NCI-H146 treated with DMSO at 0.1 percent for 48 hours (cell line): ENCODE results near the gene NT5DC2.
"Not testable (repeated sequence)": the region's sequence is repeated elsewhere in the genome, so short reads cannot be mapped to it uniquely, and the experiment has no call there.

ENCODE experiments used
- DNase-seq: peaks from one replicate; lab custom pipeline; 2025; ENCODE audit not compliant: unreplicated experiment; lab: John Stamatoyannopoulos, UW

The NT5DC2 gene

DNA sequence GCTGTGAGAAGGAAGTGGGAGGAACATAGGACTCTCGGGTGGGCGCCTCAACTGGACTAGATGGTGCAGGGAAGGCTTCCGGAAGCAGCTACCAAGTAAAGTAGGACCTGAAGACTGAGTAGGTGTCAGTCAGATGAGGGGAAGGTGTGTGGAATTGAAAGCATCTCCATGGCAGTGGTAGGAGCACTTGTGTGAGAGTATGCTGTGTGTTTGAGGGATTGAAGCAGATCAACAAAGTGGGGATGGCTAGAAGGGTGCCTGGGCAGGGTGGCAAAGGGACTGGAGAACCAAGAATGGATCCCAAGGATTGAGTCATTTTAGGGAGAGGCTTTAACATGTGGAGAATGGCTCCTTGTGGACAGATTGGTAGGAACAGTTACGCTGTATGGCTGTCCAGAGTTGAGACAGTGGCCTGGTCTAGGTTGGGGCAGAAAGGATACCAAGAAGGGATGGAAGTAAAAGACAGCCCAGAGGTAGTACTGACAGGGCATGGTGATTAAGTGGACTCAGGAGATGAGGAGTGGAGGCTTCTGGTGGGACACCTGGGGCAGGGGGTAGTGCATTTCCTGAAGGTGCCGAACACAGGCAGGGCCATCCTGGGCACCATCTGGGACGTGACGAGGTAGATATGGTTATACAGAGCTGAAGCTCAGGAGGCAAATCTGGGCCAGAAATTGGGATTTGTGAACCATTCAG, 4.2 kb upstream of the NT5DC2 start:
- DNase-seq: no peak

DNA sequence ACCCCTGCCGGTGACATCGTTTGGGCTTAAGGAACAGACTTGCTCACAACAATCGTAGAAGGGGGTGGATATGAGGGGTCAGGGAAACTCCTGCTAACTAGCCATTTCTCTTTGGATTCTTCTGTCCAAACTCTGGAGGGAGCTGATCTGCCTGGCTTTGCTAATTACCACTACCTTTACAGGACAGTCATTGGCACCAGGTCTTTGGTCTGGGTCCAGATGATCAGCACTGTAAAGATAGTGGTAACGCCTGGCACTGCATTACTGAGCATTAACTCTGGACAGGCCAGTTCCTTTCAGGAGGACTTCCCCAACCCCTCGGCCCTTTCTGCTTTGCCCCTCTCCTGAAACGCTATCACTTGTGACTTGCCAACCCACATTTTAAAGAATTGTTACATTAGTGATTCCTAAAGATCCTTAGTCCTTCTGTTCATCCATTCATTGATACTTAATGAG, 3.5 kb upstream of the NT5DC2 start:
- no peak for DNase-seq

DNA sequence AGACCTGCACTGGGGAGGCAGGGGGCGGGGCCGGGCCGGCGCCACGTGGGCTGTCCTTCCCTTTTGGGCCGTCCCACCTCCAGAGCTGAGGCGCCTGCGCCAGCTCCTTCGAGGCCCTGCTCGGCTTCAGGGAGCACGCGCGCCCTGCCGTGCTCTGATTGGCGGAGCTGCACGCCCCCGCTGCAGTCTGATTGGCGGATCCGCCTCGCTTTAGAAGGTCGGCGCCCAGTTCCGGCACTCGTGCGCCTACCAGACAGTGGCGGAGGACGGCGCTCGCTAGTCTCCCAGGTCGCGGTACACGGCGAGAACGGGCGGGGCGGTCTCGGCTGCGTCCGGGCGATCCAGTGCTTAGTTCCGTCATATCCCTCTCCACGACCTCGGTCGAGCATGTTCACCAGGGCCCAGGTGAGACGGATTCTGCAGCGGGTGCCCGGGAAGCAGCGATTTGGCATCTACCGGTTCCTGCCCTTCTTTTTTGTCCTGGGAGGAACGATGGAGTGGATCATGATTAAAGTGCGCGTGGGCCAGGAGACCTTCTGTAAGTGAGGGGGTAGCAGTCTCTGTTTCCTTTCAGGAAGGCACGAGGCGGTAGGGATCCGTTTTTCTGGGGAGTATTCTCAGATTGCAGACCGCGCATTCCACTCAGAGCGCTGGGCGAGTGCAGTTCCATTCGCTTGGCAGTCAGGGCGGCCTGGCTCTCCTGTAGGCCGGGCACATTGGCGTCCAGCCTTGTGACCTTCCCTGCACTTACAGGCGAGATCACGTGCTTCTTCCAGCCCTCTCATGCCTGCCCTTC, 2.9 kb upstream of the NT5DC2 start, which contains the start of gene UQCC5:
TSS of gene UQCC5 (plus strand) at position 237 of the 796 bp plus-strand sequence. CDS start at position 388, 151 bp downstream.
- peak; percentile 82 for DNase-seq

DNA sequence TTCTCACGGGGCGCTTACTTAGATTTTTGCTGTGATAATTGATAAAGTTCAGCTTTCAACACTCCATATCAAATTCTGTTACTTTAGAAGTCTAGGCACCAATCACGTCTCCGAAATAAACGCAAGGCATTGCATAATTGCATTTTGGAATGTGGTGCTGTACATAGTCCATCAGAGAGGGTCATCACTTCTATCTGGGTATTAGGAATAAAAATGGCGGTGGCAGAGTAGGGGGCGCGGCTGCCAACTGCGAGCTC, 2.4 kb upstream of the NT5DC2 start:
- DNase-seq: no peak

DNA sequence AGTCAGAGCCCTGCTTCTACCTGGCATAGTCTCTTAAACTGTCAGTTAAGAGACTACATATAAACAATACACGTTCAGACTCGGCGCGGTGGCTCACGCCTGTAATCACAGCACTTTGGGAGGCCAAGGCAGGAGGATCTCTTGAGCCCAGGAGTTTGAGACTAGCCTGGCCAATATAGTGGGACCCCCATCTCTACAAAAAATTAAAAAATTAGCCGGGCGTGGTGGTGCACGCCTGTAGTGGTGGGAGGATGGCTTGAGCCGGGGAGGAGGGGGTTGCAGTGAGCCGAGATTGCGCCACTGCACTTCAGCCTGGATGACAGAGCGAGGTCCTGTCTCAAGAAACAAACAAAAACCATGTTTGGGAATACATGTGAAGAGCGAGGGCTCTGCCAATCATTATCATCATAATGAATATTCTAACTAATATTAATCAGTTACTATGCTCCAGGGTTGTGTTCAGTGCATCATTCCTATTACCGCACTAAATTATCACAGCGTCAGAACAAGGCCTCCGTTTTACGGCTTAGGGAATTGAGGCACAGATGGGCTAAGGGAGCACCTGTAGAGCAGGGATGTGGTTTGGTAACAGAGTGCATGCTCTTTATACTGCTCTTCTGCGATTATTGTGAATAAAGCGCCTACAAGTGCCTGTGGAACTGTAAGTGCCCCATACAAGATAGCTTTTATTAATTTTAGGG, 1.9 kb upstream of the NT5DC2 start:
- DNase-seq: no peak

DNA sequence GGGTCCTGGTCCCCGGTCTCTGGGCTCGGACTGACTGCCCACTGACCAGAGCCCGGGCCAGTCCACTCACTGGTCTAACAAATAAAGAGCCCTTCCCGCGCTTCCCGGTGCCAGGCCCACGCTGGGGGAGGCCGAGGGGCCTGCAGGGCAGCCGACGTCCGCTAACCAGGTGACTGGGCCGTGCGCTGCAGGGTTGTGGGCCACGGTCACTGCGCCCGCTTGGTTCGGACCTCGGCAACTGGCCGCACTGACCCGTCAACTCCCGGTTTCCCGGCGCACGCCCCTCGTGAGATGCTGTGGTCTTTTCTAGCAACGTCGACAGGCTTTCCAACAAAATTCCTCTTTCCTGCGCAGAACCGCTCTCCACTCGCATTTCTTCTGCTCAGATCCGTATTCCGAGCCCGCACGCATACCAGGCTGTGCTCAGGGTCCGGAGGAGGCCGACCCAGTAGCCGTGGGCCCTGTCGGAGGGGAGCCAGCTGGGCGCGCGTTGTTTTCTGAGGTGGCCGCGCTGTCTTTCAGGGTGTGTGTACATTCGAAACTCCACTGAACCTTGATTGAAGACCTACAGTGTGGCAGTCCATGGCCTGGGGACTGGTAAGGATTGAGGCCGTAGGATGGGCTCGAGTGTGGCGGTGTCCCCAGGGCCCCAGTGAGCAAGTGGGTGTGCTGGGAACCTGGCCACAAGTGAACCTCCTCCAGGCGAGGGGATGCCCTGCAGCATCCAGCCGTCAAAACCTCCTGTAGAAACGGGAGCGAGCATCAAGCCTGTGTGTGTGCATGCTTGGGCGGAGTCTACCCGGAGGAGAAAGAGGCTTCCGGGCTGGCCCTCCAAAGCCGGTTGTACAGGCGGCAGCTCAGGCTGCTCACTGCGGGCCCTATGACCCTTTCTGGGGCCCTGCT, 875 bp upstream of the NT5DC2 start:
- DNase-seq: no peak

DNA sequence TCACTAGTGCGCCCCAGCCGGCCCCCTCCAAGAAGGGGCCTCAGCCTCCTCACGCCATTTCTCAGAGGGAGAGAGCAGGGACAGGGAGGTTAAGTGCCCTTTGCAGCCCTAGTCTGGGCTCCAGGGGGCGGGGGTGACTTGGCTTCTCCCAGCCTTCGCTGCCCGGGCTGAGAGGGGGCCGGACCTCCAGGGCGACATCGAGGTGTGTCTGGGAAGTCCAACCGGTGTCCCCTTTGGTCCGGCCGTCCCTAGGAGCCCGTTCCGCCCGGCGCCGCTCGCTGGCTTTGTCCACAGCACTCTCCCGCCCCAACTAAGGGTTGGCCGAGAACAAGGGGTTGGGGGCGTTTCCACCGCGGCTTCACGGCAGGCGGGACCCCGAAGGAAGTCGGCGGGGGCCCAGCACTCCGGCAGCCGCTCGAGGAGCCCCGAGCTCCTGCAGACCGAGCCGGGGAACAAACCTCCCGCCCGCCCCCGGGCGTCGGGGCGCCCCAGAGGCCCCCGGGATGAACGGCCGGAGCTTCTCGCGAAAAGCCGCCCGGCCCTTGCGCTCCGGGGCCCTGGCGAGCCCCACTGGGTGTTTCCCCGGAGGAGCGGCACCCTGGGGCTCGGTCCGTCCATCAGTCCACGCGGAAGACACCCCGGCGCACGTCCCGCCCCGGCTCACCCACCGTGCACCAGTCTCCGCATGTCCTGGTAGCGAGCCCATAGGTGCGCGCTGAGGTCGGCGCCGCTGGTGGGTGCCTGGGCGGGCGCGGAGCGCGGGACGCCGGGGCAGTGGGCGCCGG, 627 bp downstream of the NT5DC2 start:
- no peak for DNase-seq

DNA sequence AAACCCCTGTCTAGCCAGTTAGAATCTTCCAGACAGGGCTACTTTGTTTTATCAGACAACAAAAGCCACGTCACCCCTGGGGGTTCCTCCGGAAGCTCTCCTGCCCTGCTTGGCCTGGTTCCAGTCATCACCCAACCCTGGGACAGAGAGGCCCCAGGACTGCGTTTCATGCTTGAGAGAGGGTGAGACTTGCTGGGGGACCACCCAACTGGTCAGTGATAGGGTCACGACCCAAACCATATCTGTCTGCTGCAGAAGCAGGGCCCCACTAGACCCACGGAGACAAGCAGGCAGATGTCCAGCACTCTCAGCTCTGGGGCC, 1.2 kb downstream of the NT5DC2 start:
- no peak for DNase-seq

DNA sequence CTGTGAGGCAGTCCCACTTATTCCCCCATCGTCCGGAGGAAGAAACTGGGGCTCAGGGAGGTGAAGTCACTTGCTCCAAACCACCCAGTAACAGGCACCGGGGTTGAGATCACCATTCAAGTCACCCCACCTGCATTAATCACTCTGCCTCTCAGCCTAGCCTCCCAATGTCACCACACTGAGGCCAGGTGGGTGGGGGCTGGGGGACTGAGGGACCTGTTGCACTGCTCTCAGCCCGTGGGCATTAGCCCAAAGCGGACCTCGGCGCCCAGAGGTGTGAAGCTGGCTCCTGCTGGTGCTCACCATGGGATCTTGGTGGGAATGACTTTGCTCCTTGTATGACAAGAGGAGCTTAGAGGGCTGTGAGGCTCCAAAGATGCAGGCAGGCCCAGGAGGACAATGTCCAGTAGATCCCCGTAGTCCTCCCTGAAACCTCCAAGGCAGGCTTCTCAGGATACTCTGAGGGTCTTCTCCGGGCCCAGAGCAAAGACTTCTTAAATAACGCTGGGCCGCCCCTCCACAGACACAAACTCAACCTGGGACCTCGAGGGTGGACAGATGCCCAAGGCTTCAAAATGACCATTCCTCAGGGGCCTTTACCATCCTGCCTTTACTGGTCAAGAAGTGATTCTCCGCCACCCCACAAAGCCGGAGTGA, 1.7 kb downstream of the NT5DC2 start:
- no peak for DNase-seq

DNA sequence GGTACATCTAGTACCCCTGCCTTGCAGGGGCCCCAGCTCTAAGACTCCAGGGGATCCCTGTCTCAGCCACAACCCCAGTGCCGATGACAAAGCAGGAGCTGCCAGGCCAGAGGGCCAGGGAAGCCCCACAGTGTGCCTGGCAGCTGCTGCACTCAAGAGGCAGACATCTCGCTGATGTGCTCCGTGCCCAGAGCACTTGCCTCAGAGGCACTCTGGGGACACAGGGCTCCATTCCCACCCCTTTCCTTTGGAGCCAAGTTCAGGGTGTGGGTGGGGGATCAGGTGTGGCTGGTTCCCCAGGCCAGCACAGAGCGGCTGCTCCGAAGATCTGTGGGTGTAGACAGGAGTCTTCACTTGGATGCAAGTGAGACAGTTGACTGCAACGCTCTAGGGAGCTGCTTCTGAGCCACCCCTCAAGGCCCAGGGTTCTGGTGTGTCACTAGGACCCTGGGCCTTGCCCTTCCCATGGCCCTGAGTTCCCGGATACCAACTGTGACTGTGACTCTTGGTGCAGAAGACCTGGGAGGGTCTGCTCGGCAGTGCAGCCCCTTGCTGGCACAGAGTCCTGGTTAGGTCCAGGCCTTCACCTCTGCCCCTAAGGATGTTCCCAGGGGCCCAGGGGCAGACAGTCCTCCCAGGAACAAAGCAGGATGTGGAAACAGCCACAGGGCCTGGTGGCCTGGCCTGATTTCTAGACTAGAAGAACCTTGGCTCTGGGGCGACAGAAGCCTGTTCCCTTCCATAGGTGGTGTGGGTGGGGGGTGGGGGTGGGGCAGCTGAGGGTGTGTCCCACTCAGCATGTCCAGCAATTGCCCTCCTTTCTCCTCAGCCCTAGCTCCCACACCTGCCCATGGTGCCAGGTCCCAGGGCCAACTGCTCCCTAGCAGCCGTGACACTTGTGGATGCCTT, 2.5 kb downstream of the NT5DC2 start:
- no peak for DNase-seq

DNA sequence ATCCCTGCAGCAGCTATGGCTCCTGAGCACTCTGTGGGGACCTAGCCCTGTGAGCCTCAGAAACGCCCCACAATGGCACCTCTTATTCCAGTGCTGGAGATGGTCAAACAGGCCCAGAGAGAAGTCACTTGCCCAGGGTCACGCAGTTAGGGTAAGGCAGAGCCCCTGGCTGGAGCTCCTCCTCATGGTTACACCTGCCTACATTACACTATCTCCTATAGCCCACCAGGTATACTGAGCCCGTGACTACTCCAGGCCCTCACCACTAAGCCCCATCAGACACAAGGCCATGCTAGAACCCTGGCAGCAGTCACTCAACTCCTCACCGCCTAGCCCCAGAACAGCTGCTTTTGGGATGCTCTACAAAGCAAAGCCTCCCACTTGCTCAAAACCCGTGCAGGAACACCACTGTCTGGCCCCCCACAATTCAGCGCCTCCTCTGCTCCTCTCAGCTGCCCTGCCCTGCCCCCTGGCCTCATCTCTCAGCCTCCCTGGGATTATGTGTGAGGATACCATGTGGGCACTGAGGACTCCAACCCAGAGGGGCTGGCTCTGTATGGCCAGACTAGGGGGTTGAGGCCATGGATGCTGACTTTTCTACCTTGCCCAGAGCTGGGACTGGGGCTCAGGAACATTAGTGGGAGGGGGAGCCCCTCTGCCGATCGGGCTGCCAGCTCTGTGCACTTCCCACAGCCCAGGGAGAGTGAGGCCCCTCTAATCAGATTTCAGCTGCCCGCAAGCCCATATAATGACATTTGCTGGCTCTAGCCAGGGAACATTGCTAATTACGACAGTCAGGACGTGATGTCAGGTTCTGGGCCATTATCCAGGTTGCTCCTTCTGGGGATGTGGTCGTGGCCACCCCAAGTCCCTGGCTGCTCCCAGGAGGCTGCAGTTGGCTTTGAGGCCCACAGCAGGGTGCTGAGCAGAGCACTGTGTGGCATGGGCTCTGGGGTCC, 4.0 kb downstream of the NT5DC2 start:
- DNase-seq: no peak

DNA sequence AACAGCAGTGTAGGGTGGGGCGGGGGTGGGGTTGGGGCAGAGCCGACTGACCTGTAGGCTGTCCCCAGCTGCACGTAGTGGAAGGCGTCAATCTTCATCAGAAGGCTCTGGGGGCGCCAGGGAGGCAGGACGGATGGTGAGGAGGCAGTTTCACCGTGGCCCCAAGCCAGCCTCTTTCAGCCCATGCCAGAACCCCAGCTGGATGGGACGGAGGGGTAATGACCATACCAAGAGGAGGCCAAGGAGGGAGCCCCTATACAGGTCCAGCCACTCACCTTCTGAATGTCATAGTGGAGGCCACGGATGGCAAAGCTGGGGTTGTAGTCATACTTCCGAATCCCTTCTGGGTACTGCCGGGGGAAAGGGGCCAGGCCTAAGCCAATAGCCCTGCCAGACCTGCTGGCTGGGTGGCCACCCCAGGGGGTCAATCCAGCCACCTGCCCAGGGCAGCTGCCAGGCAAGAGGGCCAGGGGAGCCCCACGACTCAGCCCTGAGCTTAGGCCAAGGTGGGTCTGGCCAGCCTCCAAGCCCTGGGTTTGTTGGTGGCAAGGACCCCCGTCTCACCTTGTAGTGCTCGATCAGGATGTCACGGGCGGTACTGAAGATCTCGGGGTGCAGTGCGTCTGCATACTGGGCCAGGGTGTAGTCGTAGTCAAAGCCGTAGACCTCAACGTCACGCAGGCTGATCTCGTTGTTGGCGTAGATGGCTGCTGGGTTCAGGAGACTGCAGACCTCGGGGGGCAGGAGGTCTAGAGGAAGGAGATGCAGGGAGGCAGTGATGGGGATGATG, 4.9 kb downstream of the NT5DC2 start:
- DNase-seq: no peak

DNA sequence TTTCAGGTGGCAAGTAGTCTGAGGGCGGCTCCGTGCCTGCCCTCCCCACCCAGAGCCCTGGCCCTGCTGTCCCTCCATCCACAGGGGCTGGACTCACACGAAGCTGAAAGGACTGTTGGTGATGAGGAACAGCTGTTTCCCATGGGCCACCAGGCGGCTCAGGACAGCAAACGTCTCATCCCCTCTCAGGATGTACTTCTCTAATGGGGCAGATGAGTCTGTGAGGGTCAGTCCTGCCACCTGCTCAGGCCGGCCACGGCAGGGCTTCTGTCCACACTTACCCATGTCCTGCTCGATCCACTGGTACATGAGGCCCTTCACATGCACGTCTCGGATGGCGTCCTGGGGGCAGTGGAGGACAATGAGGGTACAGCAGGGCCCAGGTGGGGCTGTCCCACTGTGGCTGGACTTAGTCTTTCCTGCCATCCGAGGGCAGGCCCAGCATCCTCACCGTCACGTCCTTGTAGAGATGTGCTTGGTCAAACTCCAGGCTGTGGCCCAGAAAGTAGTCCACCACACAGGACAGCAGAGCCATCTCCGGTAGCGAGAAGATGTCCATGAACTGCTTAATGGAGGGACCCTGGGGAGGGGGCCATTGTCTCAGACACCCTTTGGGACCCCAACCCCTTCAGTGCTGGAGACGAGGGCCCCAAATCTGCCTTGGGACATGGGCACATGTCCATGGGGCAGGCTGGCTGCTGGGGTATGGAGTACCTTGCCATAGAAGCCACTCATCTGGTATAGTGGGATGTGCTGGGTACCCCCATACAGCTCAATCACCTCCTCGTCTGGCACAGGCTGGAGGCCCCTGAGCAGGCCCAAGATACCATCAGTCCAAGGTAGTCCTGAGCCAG, 5.7 kb downstream of the NT5DC2 start:
- DNase-seq: no peak

DNA sequence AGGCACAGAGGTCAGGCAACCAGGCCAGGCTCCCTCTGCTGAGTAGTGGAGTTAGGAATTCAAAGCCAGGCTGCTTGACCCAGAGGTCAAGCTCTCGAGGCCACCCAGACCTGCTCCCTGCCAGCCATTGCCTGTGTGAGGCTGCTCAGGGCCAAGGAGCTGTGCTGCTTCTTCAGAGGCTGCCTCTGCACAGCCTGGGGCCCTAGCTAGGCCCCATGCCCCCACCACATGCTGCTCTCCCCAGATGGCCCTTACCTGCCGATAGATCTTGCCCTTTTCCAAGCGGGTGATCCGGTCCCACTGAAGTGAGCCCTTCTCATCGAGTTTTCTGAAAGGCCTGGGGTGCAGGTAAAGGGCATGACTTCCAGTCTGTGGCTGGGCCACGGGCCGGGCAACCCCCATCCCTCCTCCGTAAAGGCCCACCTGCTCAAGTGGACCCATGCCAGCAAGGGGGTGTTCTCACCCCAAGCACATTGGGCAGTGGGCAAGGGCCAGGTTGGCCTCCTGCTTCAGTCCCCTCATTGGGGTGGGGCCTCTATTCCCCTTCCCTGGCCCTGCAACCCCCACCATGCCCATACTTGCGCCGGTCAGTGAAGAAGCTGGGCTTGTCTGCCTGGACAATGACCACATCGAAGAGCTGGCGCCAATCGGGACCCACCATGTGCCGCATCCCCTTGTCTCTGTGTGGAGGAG, 6.5 kb downstream of the NT5DC2 start:
- no peak for DNase-seq

DNA sequence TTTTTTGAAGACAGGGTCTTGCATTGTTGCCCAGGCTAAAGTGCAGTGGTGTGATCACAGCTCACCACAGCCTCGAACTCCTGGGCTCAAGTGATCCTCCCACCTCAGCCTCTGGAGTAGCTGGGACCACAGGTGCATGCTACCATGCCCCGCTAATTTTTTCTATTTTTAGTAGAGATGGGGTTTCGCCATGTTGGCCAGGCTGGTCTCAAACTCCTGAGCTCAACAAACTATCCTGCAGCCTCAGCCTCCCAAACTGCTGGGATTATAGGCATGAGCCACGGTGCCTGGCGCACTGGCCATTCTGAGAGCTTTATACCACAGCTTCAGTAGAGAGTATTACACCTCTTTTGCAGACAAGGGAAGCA, 7.0 kb downstream of the NT5DC2 start:
- DNase-seq: not testable (repeated sequence)
